Esophagus mucosa (tissue), 1 donor: ENCODE measurements around the gene AGAP1. TPM values are rescaled to one million over a fixed set of nuclear protein-coding genes. Genes with fewer than 3 reads are reported as not detected.

Source experiments
- ATAC-seq: fragments of 200-7000 bp; cut with Tn5 transposase; one replicate; pipeline ENCODE4 v1.9.1; 2020
- total RNA-seq: library from RNA; stranded (reverse); gene quantifications from one replicate; pipeline ENCODE4 v1.2.4, GENCODE V29; 2023
- donor health status: DM: yes; HTN: yes; CAD: no.

AGAP1 gene
- total RNA-seq, 1 donor from 2014 or later, result 17.1 TPM

GRCh38 chr2:235669269-235669831, 175.5 kb downstream of the AGAP1 start:
- ATAC-seq, result peak; percentile 91

GRCh38 chr2:235669983-235670962, 176.4 kb downstream of the AGAP1 start:
- ATAC-seq, result peak; percentile 43

- no peak for ATAC-seq
These were observed 177.3 kb downstream of the AGAP1 start for GRCh38 chr2:235670974-235671787.

- ATAC-seq, result no peak
These were observed 178.9 kb downstream of the AGAP1 start for GRCh38 chr2:235672720-235673119.

GRCh38 chr2:235674146-235674545, 180.3 kb downstream of the AGAP1 start:
- no peak for ATAC-seq

- no peak for ATAC-seq
These were observed 181.0 kb downstream of the AGAP1 start for GRCh38 chr2:235674812-235675211.

- no peak for ATAC-seq
These were observed 182.1 kb downstream of the AGAP1 start for GRCh38 chr2:235675678-235676535.

- ATAC-seq, result no peak
These were observed 182.6 kb downstream of the AGAP1 start for GRCh38 chr2:235676536-235676799.

- ATAC-seq, result no peak
These were observed 183.5 kb downstream of the AGAP1 start for GRCh38 chr2:235677276-235677788.

- no peak for ATAC-seq
These were observed 184.1 kb downstream of the AGAP1 start for GRCh38 chr2:235677937-235678336.

GRCh38 chr2:235678712-235679111, 184.9 kb downstream of the AGAP1 start:
- no peak for ATAC-seq

GRCh38 chr2:235679471-235679870, 185.6 kb downstream of the AGAP1 start:
- ATAC-seq, result no peak

GRCh38 chr2:235685024-235685721, 191.3 kb downstream of the AGAP1 start:
- ATAC-seq, result no peak

- ATAC-seq, result no peak
These were observed 194.9 kb downstream of the AGAP1 start for GRCh38 chr2:235688511-235689426.

GRCh38 chr2:235689427-235689853, 195.6 kb downstream of the AGAP1 start:
- peak; percentile 55 for ATAC-seq

GRCh38 chr2:235690082-235690808, 196.4 kb downstream of the AGAP1 start:
- no peak for ATAC-seq

- no peak for ATAC-seq
These were observed 197.1 kb downstream of the AGAP1 start for GRCh38 chr2:235690809-235691450.

GRCh38 chr2:235692076-235692475, 198.2 kb downstream of the AGAP1 start:
- ATAC-seq, result no peak

GRCh38 chr2:235692671-235693171, 198.9 kb downstream of the AGAP1 start:
- ATAC-seq, result no peak
